ENCODE results near the gene TCF4. TPM values are rescaled to one million over a fixed set of nuclear protein-coding genes. Genes with fewer than 3 reads are reported as not detected.

The TCF4 gene
- total and polyA plus RNA-seq, 2 donors (not counting 1 experiment from before 2014, with no cell fraction given): 68.5 to 353 TPM

GRCh38 chr18:55323051-55323994 lies 264.7 kb downstream of the TCF4 start:
- Histone ChIP-seq H3K79me2 (ENCODE audit: control insufficient read depth, insufficient read depth, low read length) (peaks cover 73% of the 10 kb centered on the region), H4K20me1 (ENCODE audit: control insufficient read depth, insufficient read depth, low read length, poor library complexity, severe bottlenecking) (no peaks in the 10 kb centered on the region), H2AFZ (ENCODE audit: insufficient read depth, low read depth, low read length, poor library complexity, severe bottlenecking) (peak overlapping the region; percentile 71), H3K4me2 (replicated peaks; ENCODE audit: low read depth, low read length, poor library complexity, severe bottlenecking) (peak overlapping the region; percentile 81), H3K4me3 (ENCODE audit: control extremely low read depth in 1 of 5, extremely low read depth in 1 of 5, insufficient read depth in 1 of 5, low read depth in 2 of 5, low read length in 4 of 5) (peak overlapping the region; percentile 56 to 97 (median 83)), H3K9me3 (ENCODE audit: control extremely low read depth in 1 of 3, control insufficient read depth in 2 of 3, insufficient read depth in 1 of 3, low read length in 2 of 3) (no peaks in the 10 kb centered on the region), H3K9ac (ENCODE audit: low read length) (peak overlapping the region; percentile 94), H3K27ac (ENCODE audit: low read length in 2 of 2) (peak overlapping the region; percentile 85 to 93), H3K27me3 (replicated peaks in 1 of 4; ENCODE audit: control extremely low read depth in 1 of 4, control insufficient read depth in 3 of 4, insufficient read depth in 4 of 4, low read length in 3 of 4) (no peaks in the 10 kb centered on the region), H3K4me1 (ENCODE audit: control insufficient read depth in 2 of 2, insufficient read depth in 2 of 2, low read length in 2 of 2) (peaks cover 42 to 59% of the 10 kb centered on the region in 2 donors), H3K36me3 (replicated peaks in 1 of 2; ENCODE audit: control extremely low read depth in 1 of 2, control insufficient read depth in 1 of 2, extremely low read depth in 1 of 2, insufficient read depth in 2 of 2, low read length in 1 of 2) (no peaks in the 10 kb centered on the region)
- CTCF ChIA-PET: interaction anchor here (0.7 to 6.4 kb wide), 18 partner anchors 9 to 1252 kb away, joined by 3 to 26 read pairs (median 4); no protein-coding TSS in a partner anchor
- POLR2A ChIA-PET: interaction anchor here (0.6 to 1.2 kb wide), 4 partner anchors 20 to 1199 kb away, joined by 3 to 7 read pairs (median 5); no protein-coding TSS in a partner anchor
- TF ChIP-seq EZH2 (IDR thresholded peaks at IDR 0.05; ENCODE audit: borderline replicate concordance, insufficient read depth, low read depth, low read length, poor library complexity, severe bottlenecking): no peak
- TF ChIP-seq CTCF (IDR thresholded peaks at IDR 0.05): no peak
- 0% methylated on average over 2 of the region's 10 CpGs for WGBS (ENCODE audit: insufficient coverage)
- H3K9me3 Mint-ChIP-seq (ENCODE audit: insufficient read depth): no peaks in the 10 kb centered on the region
- no peaks in the 10 kb centered on the region for H3K27me3 Mint-ChIP-seq
- intact Hi-C loops (cut with micrococcal nuclease): loop anchor here (5.0 to 10.0 kb wide), 5 partner anchors 36 to 1329 kb away; partner anchors contain the start of genes POLI and WDR7
- DNase-seq (no peak), ATAC-seq (ENCODE audit: low read depth) (no peak)
- peak overlapping the region; percentile 92 for H3K27ac Mint-ChIP-seq
- H3K4me3 Mint-ChIP-seq: peak overlapping the region; percentile 96
- H3K4me1 Mint-ChIP-seq: peaks cover 62% of the 10 kb centered on the region

Data from B cell (primary cell).